ENCODE data around the gene KIF2C.
"Not testable (repeated sequence)": the region's sequence is repeated elsewhere in the genome, so short reads cannot be mapped to it uniquely, and the experiment has no call there.

KIF2C gene

GRCh38 chr1:44718091-44718490, 21.5 kb upstream of the KIF2C start:
- in situ Hi-C loops (cut with MboI; ENCODE audit: low sequenced_read_pairs): no loop called here

- in situ Hi-C loops (cut with MboI; ENCODE audit: low sequenced_read_pairs): no loop called here
Observed at GRCh38 chr1:44719318-44719717, 20.3 kb upstream of the KIF2C start.

DNA sequence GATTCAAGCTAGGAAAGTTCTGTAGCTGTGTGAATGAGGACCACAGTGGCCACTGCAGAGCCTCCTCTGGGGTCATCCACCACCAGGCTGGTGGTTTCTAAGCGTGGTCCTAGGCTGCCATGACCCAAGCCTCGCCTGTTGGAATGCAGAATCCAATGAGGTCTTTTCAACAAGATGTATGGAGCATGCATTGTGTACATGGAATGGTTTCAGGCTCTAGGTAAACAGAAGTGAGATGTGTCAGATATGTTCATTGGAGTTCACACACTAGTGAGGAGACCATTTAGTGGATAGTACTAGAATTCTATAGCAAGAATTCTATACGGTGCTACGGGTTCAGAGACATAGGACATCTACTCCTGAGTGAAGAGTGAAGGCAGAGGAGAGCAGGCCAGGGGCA, 19.4 kb upstream of the KIF2C start:
- in situ Hi-C loops (cut with MboI; ENCODE audit: low sequenced_read_pairs): no loop called here

DNA sequence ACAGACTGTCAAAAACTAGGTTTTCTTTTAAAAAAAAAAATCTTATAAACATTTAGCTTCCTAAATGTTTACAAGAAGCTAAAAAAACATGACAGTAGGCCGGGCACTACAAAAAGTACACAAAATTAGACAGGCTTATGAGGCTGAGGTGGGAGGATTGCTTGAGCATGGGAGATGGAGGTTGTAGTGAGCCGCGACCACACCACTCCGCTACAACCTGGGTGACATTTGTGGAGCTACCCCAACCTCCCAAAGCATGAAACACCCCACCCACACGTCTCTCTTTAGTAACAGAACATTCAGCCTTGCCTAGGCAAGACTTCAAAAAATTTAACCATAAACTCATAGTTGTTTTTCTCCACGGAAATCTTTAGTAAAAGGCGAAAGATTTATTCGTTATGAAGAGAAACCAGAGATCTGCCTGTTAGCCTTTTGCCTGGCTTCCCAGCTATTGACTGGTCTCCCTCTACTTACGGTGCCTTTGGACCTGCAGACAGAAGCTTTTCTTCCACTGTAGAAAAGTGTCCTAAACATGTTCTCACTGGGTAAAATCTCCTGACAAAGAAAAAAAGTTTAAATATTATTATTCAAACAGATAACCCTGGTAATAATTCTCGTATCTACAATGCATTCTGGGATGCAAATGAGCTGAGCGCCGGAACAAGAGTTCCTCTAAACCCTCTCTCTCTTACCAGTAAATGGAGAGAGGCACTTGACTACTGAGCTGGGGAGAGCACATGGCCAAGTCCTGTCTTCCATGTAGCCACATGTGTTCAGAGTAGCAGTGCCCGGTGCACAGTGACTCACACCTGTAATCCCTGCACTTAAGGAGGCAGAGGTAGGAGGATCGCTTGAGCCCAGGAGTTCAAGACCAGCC, 17.9 kb upstream of the KIF2C start:
- in situ Hi-C loops (cut with MboI; ENCODE audit: low sequenced_read_pairs): no loop called here

- in situ Hi-C loops (cut with MboI; ENCODE audit: low sequenced_read_pairs): no loop called here
Observed at GRCh38 chr1:44723064-44723463, 16.6 kb upstream of the KIF2C start.

DNA sequence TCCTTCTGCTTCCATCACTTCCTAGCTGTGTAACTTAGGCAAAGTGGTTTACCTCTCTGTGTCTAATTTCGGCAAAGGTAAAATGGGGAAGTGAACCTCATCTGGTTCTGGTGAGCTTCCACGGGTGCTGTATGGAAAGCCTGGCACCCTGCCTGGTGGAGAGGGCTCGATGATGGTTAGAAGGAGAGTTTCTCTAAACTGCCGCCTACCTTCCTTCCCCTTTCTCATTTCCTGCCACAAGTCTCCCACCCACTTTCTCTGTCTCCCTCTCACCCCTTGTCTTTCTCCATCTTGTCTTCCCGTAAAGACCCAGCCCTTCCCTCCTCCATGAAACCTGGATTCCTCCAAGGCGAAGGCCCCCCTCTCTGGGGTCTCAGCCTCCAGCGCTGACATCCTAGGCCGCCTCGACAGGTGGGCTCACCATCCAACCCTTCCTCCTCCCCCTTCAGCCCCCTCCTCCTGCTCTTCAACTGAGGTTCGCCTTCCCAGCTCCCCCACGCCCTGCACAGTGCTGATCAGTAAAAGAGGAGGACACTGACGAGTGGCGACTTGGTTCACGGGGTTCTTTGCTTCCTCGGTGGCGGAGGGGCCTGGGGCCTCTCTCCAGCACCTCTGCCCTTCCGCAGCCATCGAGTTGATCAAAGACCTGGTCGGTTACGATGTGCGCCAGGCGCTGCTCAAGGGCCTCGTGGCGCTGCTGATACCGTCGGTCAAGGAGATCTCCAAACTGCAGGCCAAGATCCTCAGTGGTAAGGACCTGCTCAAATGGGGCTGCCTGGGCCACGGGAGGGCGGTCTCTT, 15.9 kb upstream of the KIF2C start:
- in situ Hi-C loops (cut with MboI; ENCODE audit: low sequenced_read_pairs): no loop called here

GRCh38 chr1:44724296-44724954, 15.2 kb upstream of the KIF2C start:
- in situ Hi-C loops (cut with MboI; ENCODE audit: low sequenced_read_pairs): no loop called here

- in situ Hi-C loops (cut with MboI; ENCODE audit: low sequenced_read_pairs): no loop called here
Observed at GRCh38 chr1:44724955-44725698, 14.5 kb upstream of the KIF2C start.

DNA sequence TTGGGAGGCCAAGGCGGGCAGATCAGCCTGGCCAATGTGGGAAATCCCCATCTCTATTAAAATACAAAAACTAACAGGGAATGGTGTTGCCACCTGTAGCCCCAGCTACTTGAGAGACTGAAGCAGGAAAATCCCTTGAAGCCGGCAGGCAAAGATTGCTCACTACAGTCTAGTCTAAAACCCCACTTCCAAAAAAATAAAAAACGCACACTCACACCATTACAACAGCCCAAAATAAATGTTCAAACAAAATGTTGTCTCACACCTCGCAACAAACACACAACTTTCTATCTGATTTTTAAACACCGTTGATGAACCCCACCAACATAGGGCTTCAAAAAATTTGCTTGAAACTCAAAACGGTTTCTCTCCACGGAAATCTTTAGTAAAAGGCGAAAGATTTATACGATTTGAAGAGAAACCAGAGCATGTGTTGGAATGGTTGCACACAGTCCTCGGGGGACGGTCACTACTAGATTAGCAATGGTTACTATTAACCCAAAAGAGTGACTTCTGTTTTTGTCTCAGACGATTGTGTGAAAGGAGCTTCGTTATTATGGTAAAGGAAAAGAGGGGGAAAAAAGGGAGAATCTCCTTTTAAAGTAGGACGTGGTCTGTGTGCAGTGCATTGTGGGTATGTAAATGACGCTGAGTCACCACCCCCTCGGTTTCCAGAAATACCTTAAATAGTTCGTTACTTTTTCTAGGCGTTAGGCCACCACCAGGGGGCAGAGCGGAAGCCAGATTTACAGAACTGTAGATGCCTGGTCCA, 8.7 kb upstream of the KIF2C start, which contains the start of gene RNU5D-1:
Gene RNU5D-1 (minus strand): TSS at position 430 of the 772 bp plus-strand sequence.
- in situ Hi-C loops (cut with MboI; ENCODE audit: low sequenced_read_pairs): no loop called here

DNA sequence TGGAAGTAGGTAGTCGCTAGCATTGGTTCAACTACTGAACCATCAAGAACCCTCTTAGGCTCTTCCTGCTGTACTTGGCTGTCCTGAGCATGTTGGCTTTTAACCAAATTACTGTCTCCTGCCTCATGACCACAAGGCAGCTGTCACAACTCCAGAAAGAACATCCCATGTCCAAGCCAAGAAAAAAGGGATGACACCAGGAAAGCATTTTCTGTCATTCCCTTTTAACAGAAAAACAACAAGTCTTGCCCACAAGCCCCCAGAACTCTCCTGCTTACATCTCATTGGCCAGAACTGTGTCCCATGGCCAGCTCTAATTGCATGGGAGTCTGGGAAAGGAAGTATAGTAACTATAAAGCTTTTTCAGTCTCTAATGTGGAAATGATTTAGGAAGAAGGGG, 6.3 kb upstream of the KIF2C start:
- in situ Hi-C loops (cut with MboI; ENCODE audit: low sequenced_read_pairs): no loop called here

- in situ Hi-C loops (cut with MboI; ENCODE audit: low sequenced_read_pairs): no loop called here
Observed at GRCh38 chr1:44733784-44734183, 5.9 kb upstream of the KIF2C start.

DNA sequence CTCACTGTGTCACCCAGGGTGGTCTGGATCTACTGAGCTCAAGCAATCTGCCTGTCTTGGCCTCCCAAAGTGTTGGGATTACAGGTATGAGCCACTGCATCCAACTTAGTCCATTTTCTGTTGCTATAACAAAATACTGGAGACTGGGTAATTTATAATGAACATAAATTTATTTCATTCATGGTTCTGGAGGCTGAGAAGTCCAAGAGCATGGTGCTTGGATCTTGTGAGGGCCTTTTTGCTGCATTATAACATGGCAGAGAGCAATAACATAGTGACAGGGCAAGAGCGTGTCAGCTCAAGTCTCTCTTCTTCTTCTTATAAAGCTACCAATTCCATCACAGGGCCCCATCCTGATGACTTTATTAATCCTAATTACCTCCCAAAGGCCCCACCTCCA, 3.6 kb upstream of the KIF2C start:
- in situ Hi-C loops (cut with MboI; ENCODE audit: low sequenced_read_pairs): no loop called here

- in situ Hi-C loops (cut with MboI; ENCODE audit: low sequenced_read_pairs): not testable (repeated sequence)
Observed at GRCh38 chr1:44738953-44739306, 707 bp upstream of the KIF2C start.

DNA sequence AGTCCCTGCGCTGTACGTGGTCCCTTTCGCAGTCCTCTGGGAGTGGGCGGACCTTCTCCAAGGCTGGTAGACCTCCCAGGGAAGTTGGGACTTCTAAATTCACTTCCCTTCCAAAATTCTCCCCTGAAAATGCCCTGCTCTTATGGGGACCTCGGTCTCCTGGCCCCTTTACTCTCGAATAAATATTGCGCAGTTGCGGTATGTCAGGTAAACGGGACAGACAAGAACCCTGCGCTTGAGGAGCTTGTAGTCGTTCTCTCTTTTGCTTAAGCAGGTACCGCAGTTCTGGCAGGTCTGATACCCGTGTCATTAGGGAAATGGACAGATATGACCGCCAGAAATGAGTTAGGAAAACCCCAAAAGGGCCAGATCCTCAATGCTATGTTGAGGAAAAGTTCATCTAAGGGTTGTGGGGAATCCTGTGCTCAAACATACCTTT, 561 bp downstream of the KIF2C start:
- in situ Hi-C loops (cut with MboI; ENCODE audit: low sequenced_read_pairs): no loop called here

DNA sequence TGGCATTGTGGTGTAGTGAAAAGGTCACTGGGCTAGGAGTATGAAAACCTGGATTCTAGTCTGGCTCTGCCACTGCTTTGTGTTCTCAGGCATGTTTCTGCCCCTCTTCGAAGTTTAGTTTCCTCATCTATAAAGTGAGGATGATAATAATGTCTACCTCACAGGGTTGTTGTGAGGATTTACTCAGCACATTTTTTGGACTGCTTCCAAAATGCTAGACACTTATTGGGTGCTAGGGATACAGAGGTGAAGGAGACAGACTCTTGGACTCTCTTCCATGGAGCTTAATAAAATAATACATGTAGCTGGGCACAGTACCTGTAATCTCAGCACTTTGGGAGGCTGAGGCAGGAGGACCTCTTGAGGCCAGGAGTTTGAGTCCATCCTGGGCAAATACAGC, 3.6 kb downstream of the KIF2C start:
- in situ Hi-C loops (cut with MboI; ENCODE audit: low sequenced_read_pairs): no loop called here

- in situ Hi-C loops (cut with MboI; ENCODE audit: low sequenced_read_pairs): no loop called here
Observed at GRCh38 chr1:44747878-44748277, 8.2 kb downstream of the KIF2C start.

- in situ Hi-C loops (cut with MboI; ENCODE audit: low sequenced_read_pairs): no loop called here
Observed at GRCh38 chr1:44757420-44757819, 17.8 kb downstream of the KIF2C start.

DNA sequence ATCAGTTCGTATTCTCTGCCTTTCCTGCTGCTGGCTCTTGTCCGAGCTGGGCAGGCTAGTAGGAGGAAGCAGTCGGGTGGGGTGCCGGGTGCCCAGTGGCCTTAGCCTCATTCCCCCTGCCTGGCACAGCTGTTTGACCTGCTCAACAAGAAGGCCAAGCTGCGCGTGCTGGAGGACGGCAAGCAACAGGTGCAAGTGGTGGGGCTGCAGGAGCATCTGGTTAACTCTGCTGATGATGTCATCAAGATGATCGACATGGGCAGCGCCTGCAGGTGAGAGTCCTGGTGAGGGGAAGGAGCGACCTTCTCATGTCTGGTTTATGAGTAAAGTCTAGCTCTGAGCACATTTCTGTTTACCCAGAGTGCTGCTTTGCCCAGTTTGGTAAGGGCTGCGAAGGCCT, 19.4 kb downstream of the KIF2C start:
- in situ Hi-C loops (cut with MboI; ENCODE audit: low sequenced_read_pairs): no loop called here

GRCh38 chr1:44760876-44761275, 21.2 kb downstream of the KIF2C start:
- in situ Hi-C loops (cut with MboI; ENCODE audit: low sequenced_read_pairs): no loop called here

GRCh38 chr1:44766421-44766820, 26.8 kb downstream of the KIF2C start:
- in situ Hi-C loops (cut with MboI; ENCODE audit: low sequenced_read_pairs): not testable (repeated sequence)
